PC-3 (cell line): ENCODE data around the gene GIMAP2.

Source experiments
- EZH2 ChIP-seq: fragments of 300-600 bp; sonication (generic); IDR thresholded peaks from one replicate; pipeline ENCODE4 v1.6.1; 2017; ENCODE audit warnings: antibody characterized with exemption, mild to moderate bottlenecking, low read length; ENCODE audit not compliant: unreplicated experiment
- TF ChIP-seq, protein P1 (sequence below): fragments of 300-600 bp; sonication (generic); conservative IDR thresholded peaks from 2 replicates; pipeline ENCODE4 v1.5.1; 2017; ENCODE audit warnings: antibody characterized with exemption, low read depth, mild to moderate bottlenecking, low read length

DNA sequence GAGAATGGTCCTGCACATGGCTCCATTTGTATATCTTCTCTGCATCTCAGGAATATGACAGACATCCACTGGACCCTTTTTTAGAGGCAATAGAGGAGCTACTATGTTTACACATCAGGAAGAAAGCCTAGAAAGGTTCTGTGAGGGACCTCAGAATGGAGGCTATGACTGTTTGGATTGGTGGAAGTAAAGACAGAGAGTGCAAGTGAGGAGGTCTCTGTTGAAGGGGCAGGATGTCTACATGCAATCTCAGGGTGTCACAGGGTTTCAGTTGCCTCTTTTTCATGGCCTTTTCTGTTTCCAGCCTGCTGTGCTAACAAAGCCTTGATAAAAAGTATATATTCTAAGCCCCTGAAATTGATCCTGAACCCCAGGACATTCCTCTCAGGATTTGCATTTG lies 43.7 kb upstream of the GIMAP2 start:
- TF ChIP-seq, protein P1, sequence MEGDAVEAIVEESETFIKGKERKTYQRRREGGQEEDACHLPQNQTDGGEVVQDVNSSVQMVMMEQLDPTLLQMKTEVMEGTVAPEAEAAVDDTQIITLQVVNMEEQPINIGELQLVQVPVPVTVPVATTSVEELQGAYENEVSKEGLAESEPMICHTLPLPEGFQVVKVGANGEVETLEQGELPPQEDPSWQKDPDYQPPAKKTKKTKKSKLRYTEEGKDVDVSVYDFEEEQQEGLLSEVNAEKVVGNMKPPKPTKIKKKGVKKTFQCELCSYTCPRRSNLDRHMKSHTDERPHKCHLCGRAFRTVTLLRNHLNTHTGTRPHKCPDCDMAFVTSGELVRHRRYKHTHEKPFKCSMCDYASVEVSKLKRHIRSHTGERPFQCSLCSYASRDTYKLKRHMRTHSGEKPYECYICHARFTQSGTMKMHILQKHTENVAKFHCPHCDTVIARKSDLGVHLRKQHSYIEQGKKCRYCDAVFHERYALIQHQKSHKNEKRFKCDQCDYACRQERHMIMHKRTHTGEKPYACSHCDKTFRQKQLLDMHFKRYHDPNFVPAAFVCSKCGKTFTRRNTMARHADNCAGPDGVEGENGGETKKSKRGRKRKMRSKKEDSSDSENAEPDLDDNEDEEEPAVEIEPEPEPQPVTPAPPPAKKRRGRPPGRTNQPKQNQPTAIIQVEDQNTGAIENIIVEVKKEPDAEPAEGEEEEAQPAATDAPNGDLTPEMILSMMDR = no peak
- TF ChIP-seq EZH2 = no peak
